GM12892 (cell line): ENCODE data around the gene DBF4B.

Experiments used
- POLR2A ChIP-seq: IDR thresholded peaks from 2 replicates; pipeline ENCODE4 v1.6.1; 2011; ENCODE audit warnings: low read depth, low read length, control low read depth
- POLR2AphosphoS5 ChIP-seq: IDR thresholded peaks from 2 replicates; pipeline ENCODE4 v1.6.1; 2011; ENCODE audit warnings: low read depth, low read length, control low read depth
- TAF1 ChIP-seq: IDR thresholded peaks from 2 replicates; pipeline ENCODE4 v1.6.1; 2011; ENCODE audit warnings: low read depth, mild to moderate bottlenecking, control low read depth, low read length, borderline replicate concordance

DNA sequence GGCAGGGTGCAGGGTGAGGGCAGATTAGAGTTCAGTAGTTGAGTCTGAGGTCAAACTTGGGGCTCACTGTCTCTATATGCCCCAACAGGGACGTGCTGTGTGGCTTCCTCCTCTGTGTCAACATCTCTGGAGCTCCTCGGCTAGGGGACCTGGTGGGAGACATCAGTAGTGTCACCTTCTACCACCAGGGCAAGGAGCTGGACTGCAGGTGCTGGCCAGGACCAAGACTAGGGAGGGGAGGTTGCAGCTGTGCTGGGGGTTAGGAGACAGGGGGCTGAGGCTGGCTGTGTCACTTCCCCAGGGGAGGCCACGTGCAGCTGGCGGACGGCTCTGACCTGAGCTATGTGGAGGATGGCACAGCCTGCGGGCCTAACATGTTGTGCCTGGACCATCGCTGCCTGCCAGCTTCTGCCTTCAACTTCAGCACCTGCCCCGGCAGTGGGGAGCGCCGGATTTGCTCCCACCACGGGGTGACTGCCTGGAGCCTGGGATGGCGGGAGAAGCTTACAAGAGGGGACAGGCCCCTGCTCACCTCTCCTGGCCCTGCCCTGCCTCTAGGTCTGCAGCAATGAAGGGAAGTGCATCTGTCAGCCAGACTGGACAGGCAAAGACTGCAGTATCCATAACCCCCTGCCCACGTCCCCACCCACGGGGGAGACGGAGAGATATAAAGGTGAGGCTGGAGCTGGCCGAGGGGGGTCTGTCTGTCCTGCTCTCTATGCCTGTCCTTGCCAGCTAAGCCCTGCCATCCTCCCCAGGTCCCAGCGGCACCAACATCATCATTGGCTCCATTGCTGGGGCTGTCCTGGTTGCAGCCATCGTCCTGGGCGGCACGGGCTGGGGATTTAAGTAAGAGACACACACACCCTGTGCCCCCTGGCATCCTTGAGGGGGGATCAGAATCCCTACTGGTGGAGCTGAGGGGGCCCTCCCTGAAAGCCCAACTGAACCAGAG is 69.2 kb downstream of the DBF4B start:
- TF ChIP-seq POLR2A (no peak), POLR2AphosphoS5 (no peak), TAF1 (no peak)
